Fibroblast of mammary gland (primary cell): ENCODE measurements around the gene SMCO1.
"Not testable (repeated sequence)": the region's sequence is repeated elsewhere in the genome, so short reads cannot be mapped to it uniquely, and the experiment has no call there.

Experiments
- DNase-seq: peaks from one replicate; pipeline ENCODE4 v3.0.0-alpha.2; 2010; ENCODE audit warnings: low read depth
- H3K4me3 ChIP-seq: 2 replicates; pipeline ENCODE4 v1.5.1; 2011; ENCODE audit warnings: low read depth, mild to moderate bottlenecking, low read length, moderate library complexity; ENCODE audit not compliant: control insufficient read depth
- TF ChIP-seq, protein P1 (sequence below): conservative IDR thresholded peaks from 2 replicates; pipeline ENCODE4 v1.5.1; 2011; ENCODE audit warnings: low read depth, low read length, inconsistent platforms; ENCODE audit not compliant: control insufficient read depth, insufficient read depth

SMCO1 gene

DNA sequence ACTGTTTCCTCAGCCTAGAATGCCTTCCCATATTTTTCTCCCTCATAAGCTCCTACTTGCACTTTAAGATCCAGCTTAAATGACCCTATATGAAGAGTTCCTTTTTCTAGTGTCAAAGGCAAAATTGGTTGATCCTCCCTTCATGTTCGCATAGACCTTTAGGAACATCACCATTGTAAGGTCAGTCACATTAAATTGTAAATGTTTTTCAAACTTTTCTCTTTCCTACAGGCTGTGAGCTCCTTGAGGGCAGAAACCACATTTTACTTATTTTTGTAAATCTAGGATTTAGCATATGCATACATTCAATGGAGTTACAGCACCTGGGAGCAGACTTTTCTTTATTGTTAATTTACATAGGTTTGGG, 813 bp downstream of the SMCO1 start:
- no peak for DNase-seq
- TF ChIP-seq, protein P1, sequence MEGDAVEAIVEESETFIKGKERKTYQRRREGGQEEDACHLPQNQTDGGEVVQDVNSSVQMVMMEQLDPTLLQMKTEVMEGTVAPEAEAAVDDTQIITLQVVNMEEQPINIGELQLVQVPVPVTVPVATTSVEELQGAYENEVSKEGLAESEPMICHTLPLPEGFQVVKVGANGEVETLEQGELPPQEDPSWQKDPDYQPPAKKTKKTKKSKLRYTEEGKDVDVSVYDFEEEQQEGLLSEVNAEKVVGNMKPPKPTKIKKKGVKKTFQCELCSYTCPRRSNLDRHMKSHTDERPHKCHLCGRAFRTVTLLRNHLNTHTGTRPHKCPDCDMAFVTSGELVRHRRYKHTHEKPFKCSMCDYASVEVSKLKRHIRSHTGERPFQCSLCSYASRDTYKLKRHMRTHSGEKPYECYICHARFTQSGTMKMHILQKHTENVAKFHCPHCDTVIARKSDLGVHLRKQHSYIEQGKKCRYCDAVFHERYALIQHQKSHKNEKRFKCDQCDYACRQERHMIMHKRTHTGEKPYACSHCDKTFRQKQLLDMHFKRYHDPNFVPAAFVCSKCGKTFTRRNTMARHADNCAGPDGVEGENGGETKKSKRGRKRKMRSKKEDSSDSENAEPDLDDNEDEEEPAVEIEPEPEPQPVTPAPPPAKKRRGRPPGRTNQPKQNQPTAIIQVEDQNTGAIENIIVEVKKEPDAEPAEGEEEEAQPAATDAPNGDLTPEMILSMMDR, result no peak
- H3K4me3 ChIP-seq, result no peak overlapping the region

DNA sequence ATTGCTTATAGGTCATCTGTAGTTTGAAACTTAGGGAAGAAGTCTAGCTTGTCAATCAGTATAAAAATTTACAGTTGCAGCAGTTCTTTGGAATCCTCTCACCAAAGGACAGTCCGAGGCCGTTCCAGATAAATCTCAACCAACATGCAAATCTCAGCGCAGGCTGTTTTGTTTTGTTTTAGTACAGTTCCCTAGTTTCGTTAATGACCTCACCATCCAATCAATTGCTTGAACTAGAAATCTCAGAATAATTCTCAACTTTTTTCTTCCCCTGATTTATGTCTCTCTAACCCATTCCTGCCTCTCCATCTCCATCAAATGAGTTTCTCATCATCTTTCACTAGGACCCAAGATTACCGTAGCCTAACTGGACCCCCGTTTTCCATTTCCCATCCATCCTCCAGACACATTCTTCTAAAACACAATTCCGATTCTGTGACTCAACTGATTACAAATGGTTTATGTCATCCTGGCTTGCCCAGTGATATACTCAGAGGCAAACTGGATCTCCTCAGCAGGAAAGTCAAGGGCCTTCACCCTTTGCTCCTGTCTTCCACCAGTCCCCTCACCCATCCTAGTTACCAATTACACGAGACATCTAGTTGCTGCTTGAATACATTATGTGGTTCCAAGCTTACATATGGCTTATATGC, 1.3 kb downstream of the SMCO1 start:
- peak; percentile 53 for DNase-seq
- TF ChIP-seq, protein P1, result no peak
- H3K4me3 ChIP-seq, result no peak overlapping the region

DNA sequence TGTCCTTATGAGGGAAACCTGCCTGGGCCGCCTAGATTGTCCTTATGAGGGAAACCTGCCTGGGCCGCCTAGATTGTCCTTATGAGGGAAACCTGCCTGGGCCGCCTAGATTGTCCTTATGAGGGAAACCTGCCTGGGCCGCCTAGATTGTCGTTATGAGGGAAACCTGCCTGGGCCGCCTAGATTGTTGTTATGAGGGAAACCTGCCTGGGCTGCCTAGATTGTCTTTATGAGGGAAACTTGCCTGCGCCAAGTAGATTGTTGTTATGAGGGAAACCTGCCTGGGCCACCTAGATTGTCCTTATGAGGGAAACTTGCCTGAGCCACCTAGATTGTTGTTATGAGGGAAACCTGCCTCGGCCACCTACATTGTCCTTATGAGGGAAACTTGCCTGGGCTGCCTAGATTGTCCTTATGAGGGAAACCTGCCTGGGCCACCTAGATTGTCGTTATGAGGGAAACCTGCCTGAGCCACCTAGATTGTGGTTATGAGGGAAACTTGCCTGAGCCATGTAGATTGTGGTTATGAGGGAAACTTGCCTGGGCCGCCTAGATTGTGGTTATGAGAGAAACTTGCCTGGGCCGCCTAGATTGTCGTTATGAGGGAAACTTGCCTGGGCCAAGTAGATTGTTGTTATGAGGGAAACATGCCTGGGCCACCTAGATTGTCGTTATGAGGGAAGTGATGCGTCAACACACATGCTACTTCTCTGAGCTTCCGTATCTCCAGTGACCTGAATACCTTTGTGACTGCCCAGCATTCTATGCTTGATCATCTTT, 3.3 kb downstream of the SMCO1 start:
- not testable (repeated sequence) for DNase-seq, H3K4me3 ChIP-seq

DNA sequence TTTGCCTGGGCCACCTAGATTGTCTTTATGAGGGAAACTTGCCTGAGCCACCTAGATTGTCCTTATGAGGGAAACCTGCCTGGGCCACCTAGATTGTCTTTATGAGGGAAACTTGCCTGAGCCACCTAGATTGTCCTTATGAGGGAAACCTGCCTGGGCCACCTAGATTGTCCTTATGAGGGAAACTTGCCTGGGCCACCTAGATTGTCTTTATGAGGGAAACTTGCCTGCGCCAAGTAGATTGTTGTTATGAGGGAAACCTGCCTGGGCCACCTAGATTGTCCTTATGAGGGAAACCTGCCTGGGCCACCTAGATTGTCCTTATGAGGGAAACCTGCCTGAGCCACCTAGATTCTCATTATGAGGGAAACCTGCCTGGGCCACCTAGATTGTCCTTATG, 4.0 kb downstream of the SMCO1 start:
- H3K4me3 ChIP-seq, DNase-seq: not testable (repeated sequence)

DNA sequence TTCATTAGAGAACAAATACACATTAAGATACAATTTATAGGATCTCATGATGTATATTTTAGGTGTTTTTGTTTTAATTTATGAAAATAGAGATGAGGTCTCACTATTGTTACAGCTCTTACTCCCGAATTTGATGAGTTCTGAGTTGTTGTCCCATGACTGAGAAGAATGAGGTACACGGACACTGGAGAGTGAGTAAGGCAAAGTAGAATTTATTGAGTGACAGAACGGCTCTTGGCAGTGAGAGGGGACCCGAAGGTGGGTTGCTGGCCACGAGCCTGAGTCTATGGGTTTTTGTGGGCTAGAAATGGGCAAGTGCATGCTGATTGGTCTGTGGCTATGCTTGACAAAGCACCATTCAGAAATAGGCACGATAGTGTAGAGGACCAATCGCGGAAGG, 8.5 kb downstream of the SMCO1 start:
- no peak overlapping the region for H3K4me3 ChIP-seq
- TF ChIP-seq, protein P1, result no peak
- DNase-seq, result no peak

DNA sequence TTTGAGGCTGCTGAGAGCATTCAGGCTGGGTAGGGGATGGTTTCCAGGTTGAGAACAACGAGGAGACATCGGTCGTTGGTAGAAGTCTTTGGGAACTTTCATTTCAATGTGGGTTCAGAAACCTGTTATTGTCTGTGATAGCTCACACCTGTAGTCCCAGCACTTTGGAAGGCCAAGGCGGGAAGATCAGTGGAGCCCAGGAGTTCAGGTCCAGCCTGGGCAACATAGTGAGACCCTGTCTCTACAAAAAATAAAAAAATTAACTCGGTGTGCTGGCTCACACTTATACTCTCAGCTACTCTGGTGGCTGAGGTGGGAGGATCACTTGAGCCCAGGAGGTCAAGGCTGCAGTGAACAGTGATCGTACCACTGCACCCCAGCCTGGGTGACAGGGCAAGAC, 10.6 kb downstream of the SMCO1 start:
- no peak for DNase-seq
- no peak overlapping the region for H3K4me3 ChIP-seq
- TF ChIP-seq, protein P1, result no peak

DNA sequence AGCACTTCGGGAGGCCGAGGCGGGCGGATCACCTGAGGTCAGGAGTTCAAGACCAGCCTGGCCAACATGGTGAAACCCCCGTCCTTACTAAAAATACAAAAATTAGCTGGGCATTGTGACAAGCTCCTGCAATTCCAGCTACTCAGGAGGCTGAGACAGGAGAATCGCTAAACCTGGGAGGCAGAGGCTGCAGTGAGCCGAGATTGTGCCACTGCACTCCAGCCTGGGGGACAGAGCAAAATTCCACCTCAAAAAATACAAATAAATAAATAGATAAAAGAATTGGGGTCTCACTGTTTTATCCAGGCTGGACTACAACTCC, 11.1 kb downstream of the SMCO1 start:
- peak overlapping the region; percentile 83 for H3K4me3 ChIP-seq

DNA sequence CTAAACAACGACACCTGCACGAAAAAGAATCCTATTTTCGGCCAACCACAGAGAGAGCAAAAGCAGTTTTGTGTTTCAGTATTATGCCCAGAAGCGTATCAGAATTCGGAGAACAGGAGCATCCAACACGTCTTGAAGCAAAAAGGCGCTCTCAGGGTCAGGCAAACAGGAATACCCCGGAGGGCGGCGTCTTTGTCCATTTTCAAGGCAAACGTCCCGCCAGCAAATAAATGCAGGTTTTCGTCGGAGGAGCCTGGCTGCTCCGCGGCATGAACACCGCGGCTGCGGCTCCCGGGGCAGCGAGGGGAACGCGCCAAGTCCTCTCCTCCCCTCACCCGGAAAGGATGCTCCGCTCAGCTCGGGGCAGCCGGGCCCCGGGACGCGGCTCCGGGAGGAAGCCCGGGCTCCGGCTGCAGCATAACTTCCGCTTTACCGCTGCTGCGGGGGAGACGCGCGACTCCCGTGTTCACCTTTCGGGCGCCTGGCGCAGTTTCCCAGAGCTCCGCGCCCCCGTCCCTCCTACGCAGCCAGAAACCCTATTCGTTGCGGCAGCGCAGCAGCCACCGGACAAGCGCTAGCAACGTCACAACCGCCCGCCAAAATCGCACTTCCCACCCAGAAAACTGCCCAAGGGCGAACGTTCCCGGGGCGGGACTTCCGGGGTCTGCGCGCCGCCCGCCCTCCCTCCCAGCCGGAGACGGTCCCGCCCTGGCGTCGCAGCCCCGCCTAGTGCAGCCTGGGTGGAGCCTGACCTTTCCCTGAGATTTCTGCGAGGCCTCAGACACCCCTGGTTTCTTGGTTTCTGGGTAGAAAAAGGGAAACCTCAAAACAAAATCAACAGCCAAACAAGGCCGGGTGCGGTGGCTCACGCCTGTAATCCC, 11.7 kb downstream of the SMCO1 start, which contains the start of gene RNF168:
TSS of gene RNF168 (minus strand) at position 573 of the 881 bp plus-strand sequence. CDS start 595 bp downstream, outside the sequence.
- peak within 1 kb of the TSS; percentile 83 for H3K4me3 ChIP-seq
- TF ChIP-seq, protein P1, result no peak
- DNase-seq, result peak; percentile 94

More for the DNA sequence above, 11.1 kb downstream of the SMCO1 start:
- DNase-seq, result not testable (repeated sequence)
